ENCODE measurements around the gene OS9.

Gene OS9

GRCh38 chr12:57749061-57749460 lies 55.1 kb downstream of the OS9 start:
- H3K4me3 ChIP-seq (ENCODE audit: low read depth, low read length), result no peak overlapping the region
- H3K9ac ChIP-seq (ENCODE audit: low read length), result no peak overlapping the region
- no peak overlapping the region for H3K27ac ChIP-seq (ENCODE audit: low read depth, low read length)
- H3K27me3 ChIP-seq (ENCODE audit: control insufficient read depth, insufficient read depth, low read length), result peaks cover 12% of the 10 kb centered on the region; the same call in 1 of the 2 replicates
- H3K36me3 ChIP-seq (ENCODE audit: control insufficient read depth, insufficient read depth, low read length), result peaks cover 54% of the 10 kb centered on the region
- no peaks in the 10 kb centered on the region for H3K9me3 ChIP-seq (ENCODE audit: control insufficient read depth, insufficient read depth, low read depth, low read length)
- peaks cover 16% of the 10 kb centered on the region for H3K4me1 ChIP-seq (ENCODE audit: control insufficient read depth, insufficient read depth, low read length)

- H3K4me1 ChIP-seq (ENCODE audit: control insufficient read depth, insufficient read depth, low read length), result peaks cover 17% of the 10 kb centered on the region
- H3K36me3 ChIP-seq (ENCODE audit: control insufficient read depth, insufficient read depth, low read length), result peaks cover 52% of the 10 kb centered on the region
- peak overlapping the region; percentile 98 for H3K9ac ChIP-seq (ENCODE audit: low read length)
- H3K9me3 ChIP-seq (ENCODE audit: control insufficient read depth, insufficient read depth, low read depth, low read length), result no peaks in the 10 kb centered on the region
- H3K27ac ChIP-seq (ENCODE audit: low read depth, low read length), result peak overlapping the region; percentile 85; the same call in 1 of the 2 replicates
- peaks cover 18% of the 10 kb centered on the region for H3K27me3 ChIP-seq (ENCODE audit: control insufficient read depth, insufficient read depth, low read length)
- H3K4me3 ChIP-seq (ENCODE audit: low read depth, low read length), result peak overlapping the region; percentile 92
Observed at GRCh38 chr12:57750561-57751431, 56.9 kb downstream of the OS9 start.

- Histone ChIP-seq H3K9me3 (ENCODE audit: control insufficient read depth, insufficient read depth, low read depth, low read length) (no peaks in the 10 kb centered on the region), H3K9ac (ENCODE audit: low read length) (peak overlapping the region; percentile 98), H3K4me3 (ENCODE audit: low read depth, low read length) (peak overlapping the region; percentile 92), H3K27me3 (ENCODE audit: control insufficient read depth, insufficient read depth, low read length) (peaks cover 24% of the 10 kb centered on the region), H3K36me3 (ENCODE audit: control insufficient read depth, insufficient read depth, low read length) (peaks cover 46% of the 10 kb centered on the region), H3K4me1 (ENCODE audit: control insufficient read depth, insufficient read depth, low read length) (peaks cover 16% of the 10 kb centered on the region), H3K27ac (ENCODE audit: low read depth, low read length) (peak overlapping the region; percentile 85)
Observed at GRCh38 chr12:57751432-57751787, 57.5 kb downstream of the OS9 start.

GRCh38 chr12:57751788-57752667 lies 58.1 kb downstream of the OS9 start, which contains the start of gene CDK4:
CDK4 (minus strand) TSS chr12:57752310; CDS start chr12:57751717, 593 bp downstream.
- Histone ChIP-seq H3K9ac (ENCODE audit: low read length) (peak within 1 kb of the TSS; percentile 98), H3K4me1 (ENCODE audit: control insufficient read depth, insufficient read depth, low read length) (peaks cover 16% of the 10 kb centered on the region), H3K4me3 (ENCODE audit: low read depth, low read length) (peak within 1 kb of the TSS; percentile 92), H3K9me3 (ENCODE audit: control insufficient read depth, insufficient read depth, low read depth, low read length) (no peaks in the 10 kb centered on the region), H3K27me3 (ENCODE audit: control insufficient read depth, insufficient read depth, low read length) (peaks cover 30% of the 10 kb centered on the region), H3K36me3 (ENCODE audit: control insufficient read depth, insufficient read depth, low read length) (peaks cover 40% of the 10 kb centered on the region), H3K27ac (ENCODE audit: low read depth, low read length) (peak within 1 kb of the TSS; percentile 85)

- Histone ChIP-seq H3K27me3 (ENCODE audit: control insufficient read depth, insufficient read depth, low read length) (peaks cover 35% of the 10 kb centered on the region), H3K36me3 (ENCODE audit: control insufficient read depth, insufficient read depth, low read length) (peaks cover 34% of the 10 kb centered on the region), H3K4me1 (ENCODE audit: control insufficient read depth, insufficient read depth, low read length) (peaks cover 16% of the 10 kb centered on the region), H3K4me3 (ENCODE audit: low read depth, low read length) (peak overlapping the region; percentile 38), H3K9ac (ENCODE audit: low read length) (no peak overlapping the region), H3K9me3 (ENCODE audit: control insufficient read depth, insufficient read depth, low read depth, low read length) (no peaks in the 10 kb centered on the region), H3K27ac (ENCODE audit: low read depth, low read length) (no peak overlapping the region)
Observed at GRCh38 chr12:57752668-57753000, 58.7 kb downstream of the OS9 start.

- H3K27ac ChIP-seq (ENCODE audit: low read depth, low read length), result no peak overlapping the region
- no peak overlapping the region for H3K9ac ChIP-seq (ENCODE audit: low read length)
- peak overlapping the region; percentile 76 for H3K4me3 ChIP-seq (ENCODE audit: low read depth, low read length)
- peaks cover 47% of the 10 kb centered on the region for H3K27me3 ChIP-seq (ENCODE audit: control insufficient read depth, insufficient read depth, low read length)
- H3K36me3 ChIP-seq (ENCODE audit: control insufficient read depth, insufficient read depth, low read length), result peaks cover 24% of the 10 kb centered on the region
- H3K9me3 ChIP-seq (ENCODE audit: control insufficient read depth, insufficient read depth, low read depth, low read length), result no peaks in the 10 kb centered on the region
- H3K4me1 ChIP-seq (ENCODE audit: control insufficient read depth, insufficient read depth, low read length), result peaks cover 16% of the 10 kb centered on the region
Observed at GRCh38 chr12:57753756-57754337, 59.9 kb downstream of the OS9 start.

- Histone ChIP-seq H3K9me3 (ENCODE audit: control insufficient read depth, insufficient read depth, low read depth, low read length) (no peaks in the 10 kb centered on the region), H3K4me1 (ENCODE audit: control insufficient read depth, insufficient read depth, low read length) (peaks cover 16% of the 10 kb centered on the region), H3K9ac (ENCODE audit: low read length) (no peak within 1 kb of the TSS), H3K27ac (ENCODE audit: low read depth, low read length) (no peak within 1 kb of the TSS), H3K27me3 (ENCODE audit: control insufficient read depth, insufficient read depth, low read length) (peaks cover 51% of the 10 kb centered on the region), H3K36me3 (ENCODE audit: control insufficient read depth, insufficient read depth, low read length) (peaks cover 16% of the 10 kb centered on the region), H3K4me3 (ENCODE audit: low read depth, low read length) (peak within 1 kb of the TSS; percentile 76)
Observed at GRCh38 chr12:57754411-57755193, 60.7 kb downstream of the OS9 start, which contains the start of gene MARCHF9. MARCHF9 (plus strand) TSS chr12:57755103; CDS start chr12:57755529, 426 bp downstream.

- Histone ChIP-seq H3K9ac (ENCODE audit: low read length) (no peak overlapping the region), H3K27ac (ENCODE audit: low read depth, low read length) (no peak overlapping the region), H3K4me3 (ENCODE audit: low read depth, low read length) (peak overlapping the region; percentile 62), H3K36me3 (ENCODE audit: control insufficient read depth, insufficient read depth, low read length) (peaks cover 13% of the 10 kb centered on the region), H3K4me1 (ENCODE audit: control insufficient read depth, insufficient read depth, low read length) (peaks cover 16% of the 10 kb centered on the region), H3K27me3 (ENCODE audit: control insufficient read depth, insufficient read depth, low read length) (peaks cover 51% of the 10 kb centered on the region), H3K9me3 (ENCODE audit: control insufficient read depth, insufficient read depth, low read depth, low read length) (no peaks in the 10 kb centered on the region)
Observed at GRCh38 chr12:57755194-57755453, 61.2 kb downstream of the OS9 start.

GRCh38 chr12:57755454-57756372 lies 61.8 kb downstream of the OS9 start:
- peak overlapping the region; percentile 62 for H3K4me3 ChIP-seq (ENCODE audit: low read depth, low read length)
- peaks cover 7% of the 10 kb centered on the region for H3K36me3 ChIP-seq (ENCODE audit: control insufficient read depth, insufficient read depth, low read length)
- no peak overlapping the region for H3K9ac ChIP-seq (ENCODE audit: low read length)
- peaks cover 16% of the 10 kb centered on the region for H3K4me1 ChIP-seq (ENCODE audit: control insufficient read depth, insufficient read depth, low read length)
- no peaks in the 10 kb centered on the region for H3K9me3 ChIP-seq (ENCODE audit: control insufficient read depth, insufficient read depth, low read depth, low read length)
- no peak overlapping the region for H3K27ac ChIP-seq (ENCODE audit: low read depth, low read length)
- H3K27me3 ChIP-seq (ENCODE audit: control insufficient read depth, insufficient read depth, low read length), result peaks cover 53% of the 10 kb centered on the region
